ENCODE results near the gene DCDC2B.
A peak's percentile ranks its signal among the peaks of the same experiment; 100 is the strongest.

DCDC2B gene

GRCh38 chr1:32197074-32197473 is 11.8 kb upstream of the DCDC2B start:
- DNase-seq: no peak

- DNase-seq: no peak
Measured at GRCh38 chr1:32197837-32198236, 11.1 kb upstream of the DCDC2B start.

GRCh38 chr1:32198237-32199042 is 10.4 kb upstream of the DCDC2B start:
- DNase-seq: no peak

GRCh38 chr1:32199043-32199716 is 9.7 kb upstream of the DCDC2B start:
- no peak for DNase-seq

GRCh38 chr1:32199717-32200072 is 9.2 kb upstream of the DCDC2B start:
- DNase-seq: no peak

GRCh38 chr1:32200226-32201010 is 8.5 kb upstream of the DCDC2B start, which contains the start of gene CCDC28B:
Gene CCDC28B (plus strand): TSS chr1:32200595. CDS start chr1:32201936, 1,341 bp downstream.
- DNase-seq: no peak

GRCh38 chr1:32201011-32201855 is 7.7 kb upstream of the DCDC2B start:
- no peak for DNase-seq

GRCh38 chr1:32204943-32205361 is 3.9 kb upstream of the DCDC2B start:
- DNase-seq: no peak

GRCh38 chr1:32205401-32206370 is 3.2 kb upstream of the DCDC2B start, which contains the start of gene IQCC:
Gene IQCC (plus strand): TSS chr1:32205671. CDS start chr1:32205682, 11 bp downstream.
- no peak for DNase-seq

GRCh38 chr1:32208469-32208868 is 420 bp upstream of the DCDC2B start:
- DNase-seq: no peak

GRCh38 chr1:32215629-32216480 is 7.0 kb downstream of the DCDC2B start:
- DNase-seq: no peak

GRCh38 chr1:32216566-32216965 is 7.7 kb downstream of the DCDC2B start:
- no peak for DNase-seq

GRCh38 chr1:32219022-32219421 is 10.1 kb downstream of the DCDC2B start:
- DNase-seq: no peak

- DNase-seq: no peak
Measured at GRCh38 chr1:32220746-32221580, 12.1 kb downstream of the DCDC2B start.

GRCh38 chr1:32221581-32221979 is 12.7 kb downstream of the DCDC2B start:
- no peak for DNase-seq

GRCh38 chr1:32221980-32222755 is 13.3 kb downstream of the DCDC2B start, which contains the start of the genes EIF3I and TMEM234:
Gene EIF3I (plus strand): TSS chr1:32222407. CDS start chr1:32222442, 35 bp downstream.
Gene TMEM234 (minus strand): TSS chr1:32222353. CDS start chr1:32222322, 31 bp downstream.
- peak; percentile 31 for DNase-seq

- no peak for DNase-seq
Measured at GRCh38 chr1:32223683-32224082, 14.8 kb downstream of the DCDC2B start.

GRCh38 chr1:32224285-32224684 is 15.4 kb downstream of the DCDC2B start:
- no peak for DNase-seq

Measured in SIG-M5 (cell line).